Activated naive CD8-positive, alpha-beta T cell treated with anti-CD3 and anti-CD28 coated beads, Interleukin-2, amount 50 U/mL, for 24 hours (primary cell): ENCODE measurements around the gene CDX2.

Experiments
- ATAC-seq: fragments of 150-1000 bp; cut with Tn5 transposase; one replicate; pipeline ENCODE4 v1.10.0; 2021
- DNase-seq: peaks from one replicate; pipeline ENCODE4 v3.0.0; 2021
- H3K27ac Mint-ChIP-seq: one replicate; pipeline ENCODE4 v1.8.0; 2021; ENCODE audit warnings: mild to moderate bottlenecking, mixed read lengths
- H3K27me3 Mint-ChIP-seq: one replicate; pipeline ENCODE4 v1.8.0; 2021; ENCODE audit warnings: mixed read lengths
- H3K36me3 Mint-ChIP-seq: one replicate; pipeline ENCODE4 v1.8.0; 2021; ENCODE audit warnings: low read depth, mixed read lengths
- H3K4me1 Mint-ChIP-seq: one replicate; pipeline ENCODE4 v1.8.0; 2021; ENCODE audit warnings: mixed read lengths
- H3K4me3 Mint-ChIP-seq: one replicate; pipeline ENCODE4 v1.8.0; 2021; ENCODE audit warnings: mild to moderate bottlenecking, moderate library complexity, mixed read lengths
- H3K9me3 Mint-ChIP-seq: one replicate; pipeline ENCODE4 v1.8.0; 2021; ENCODE audit warnings: mixed read lengths

The CDX2 gene

DNA sequence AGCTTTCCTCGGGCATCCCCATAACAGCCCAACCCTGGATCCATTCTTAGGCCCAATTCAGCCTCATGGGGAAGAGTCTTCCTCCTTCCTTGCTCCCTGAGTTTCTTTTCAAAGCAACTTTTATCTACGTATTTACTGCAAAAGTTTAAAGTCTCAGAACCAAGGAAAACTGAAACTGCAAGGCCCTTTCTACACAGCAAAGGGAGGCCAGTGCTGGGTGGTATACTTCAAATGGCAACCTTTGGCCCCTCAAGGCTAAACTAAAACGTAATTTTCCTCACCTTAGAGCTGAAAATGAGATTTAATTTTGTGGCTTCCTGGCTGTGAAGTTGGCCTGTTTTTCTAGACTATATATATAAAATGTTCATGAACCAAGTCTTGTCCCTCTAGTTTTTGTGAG, 5.6 kb downstream of the CDX2 start:
- DNase-seq = no peak
- Mint-ChIP-seq H3K9me3 (no peaks in the 10 kb centered on the region), H3K4me1 (peaks cover 16% of the 10 kb centered on the region), H3K27me3 (peaks cover 83% of the 10 kb centered on the region), H3K36me3 (no peaks in the 10 kb centered on the region), H3K4me3 (no peak overlapping the region), H3K27ac (no peak overlapping the region)
- no peak for ATAC-seq

DNA sequence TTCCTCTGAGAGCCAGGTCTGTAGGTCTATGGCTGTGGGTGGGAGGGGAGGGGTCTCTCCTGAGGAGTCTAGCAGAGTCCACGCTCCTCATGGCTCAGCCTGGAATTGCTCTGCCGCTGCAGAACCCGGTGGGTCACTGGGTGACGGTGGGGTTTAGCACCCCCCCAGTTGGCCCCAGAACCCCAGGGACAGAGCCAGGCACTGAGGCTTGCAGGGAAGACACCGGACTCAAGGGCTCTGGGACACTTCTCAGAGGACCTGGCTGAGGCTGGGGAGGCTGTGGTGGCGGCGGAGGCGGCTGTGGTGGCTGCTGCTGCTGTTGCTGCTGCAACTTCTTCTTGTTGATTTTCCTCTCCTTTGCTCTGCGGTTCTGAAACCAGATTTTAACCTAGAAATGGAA, 6.1 kb downstream of the CDX2 start:
- no peak for ATAC-seq

DNA sequence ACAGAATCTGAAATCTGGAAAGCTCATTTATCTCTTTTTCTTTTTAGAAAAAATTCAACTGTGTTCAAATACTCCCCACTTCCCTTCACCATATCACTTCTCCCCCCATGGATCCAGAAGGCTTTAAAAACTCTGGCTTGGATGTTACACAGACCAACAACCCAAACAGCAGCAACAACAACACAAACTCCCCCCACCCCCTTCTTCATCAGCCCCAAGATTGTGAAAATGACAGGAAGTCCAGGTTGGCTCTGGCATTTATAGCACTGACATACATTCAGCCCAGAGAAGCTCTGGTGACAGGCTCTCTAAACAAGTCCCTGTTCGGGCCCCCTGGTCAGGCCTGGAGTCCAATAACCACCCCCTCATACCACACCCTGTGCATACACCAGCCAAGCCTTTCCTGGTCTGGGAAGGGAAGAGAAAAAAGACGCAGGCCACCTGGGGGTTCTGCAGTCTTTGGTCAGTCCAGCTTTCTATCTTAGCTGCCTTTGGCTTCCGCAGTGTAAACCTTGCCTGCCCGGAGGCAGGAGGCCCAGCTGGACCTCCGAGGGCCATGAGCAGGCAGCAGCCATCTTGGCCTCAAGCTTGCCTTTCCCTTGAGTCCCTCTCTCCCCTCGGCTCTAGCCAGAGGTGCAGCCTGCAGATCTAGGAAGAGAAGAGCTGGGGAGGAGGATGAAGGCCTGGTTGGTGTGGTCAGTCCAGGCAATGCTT, 6.8 kb downstream of the CDX2 start:
- no peak overlapping the region for H3K4me3 Mint-ChIP-seq
- DNase-seq (no peak), ATAC-seq (no peak)
- H3K27me3 Mint-ChIP-seq = peaks cover 83% of the 10 kb centered on the region
- no peaks in the 10 kb centered on the region for H3K36me3 Mint-ChIP-seq
- no peak overlapping the region for H3K27ac Mint-ChIP-seq
- peaks cover 10% of the 10 kb centered on the region for H3K4me1 Mint-ChIP-seq
- H3K9me3 Mint-ChIP-seq = no peaks in the 10 kb centered on the region

More for the DNA sequence above, 6.1 kb downstream of the CDX2 start:
- no peak for DNase-seq
- Mint-ChIP-seq H3K36me3 (no peaks in the 10 kb centered on the region), H3K27me3 (peaks cover 86% of the 10 kb centered on the region), H3K9me3 (no peaks in the 10 kb centered on the region), H3K4me1 (peaks cover 15% of the 10 kb centered on the region), H3K27ac (no peak overlapping the region), H3K4me3 (no peak overlapping the region)

DNA sequence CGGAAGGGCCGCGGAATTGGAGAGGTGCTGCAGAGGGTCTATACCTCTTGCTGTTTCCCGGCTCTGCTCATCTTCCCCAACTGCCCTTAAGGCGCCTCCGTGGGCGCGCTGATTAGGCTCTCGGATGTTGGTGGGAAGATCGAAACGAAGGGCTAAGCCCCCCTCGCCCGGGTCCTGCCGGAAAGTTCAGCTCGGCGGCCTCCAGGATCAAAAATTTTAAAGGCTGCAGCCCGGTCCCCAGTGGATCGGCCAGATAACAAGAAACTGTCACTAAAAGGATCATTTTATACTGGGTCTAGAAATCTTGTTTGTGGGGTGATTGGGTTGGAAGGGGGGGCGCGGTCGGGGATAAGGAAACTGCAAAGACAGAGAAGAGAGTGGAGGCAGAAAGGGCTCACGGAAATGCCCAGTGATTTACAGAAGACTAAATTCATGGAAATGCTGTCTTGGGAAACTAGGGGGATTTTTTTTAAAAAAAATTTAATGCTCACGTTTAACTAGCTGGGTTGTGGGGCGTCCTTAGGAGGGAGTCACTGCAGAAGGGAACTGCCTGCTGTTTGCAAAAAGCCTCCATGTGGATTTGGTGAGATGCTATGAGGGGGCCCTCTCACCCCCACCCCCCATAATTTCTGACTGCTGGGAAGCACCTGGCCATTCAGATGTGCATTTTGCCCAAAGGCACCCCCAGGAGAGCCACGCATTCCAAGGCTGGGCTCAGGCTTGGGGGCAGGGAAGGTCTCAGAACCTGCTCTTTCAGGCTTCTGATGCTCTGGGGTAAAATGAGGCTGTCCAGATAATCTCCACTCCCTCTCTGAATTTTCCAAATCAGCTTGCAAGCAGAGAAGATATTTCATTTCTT, 7.7 kb downstream of the CDX2 start:
- Mint-ChIP-seq H3K36me3 (no peaks in the 10 kb centered on the region), H3K27me3 (peaks cover 82% of the 10 kb centered on the region), H3K4me1 (peaks cover 7% of the 10 kb centered on the region), H3K4me3 (no peak overlapping the region), H3K9me3 (no peaks in the 10 kb centered on the region), H3K27ac (no peak overlapping the region)
- ATAC-seq (no peak), DNase-seq (no peak)

DNA sequence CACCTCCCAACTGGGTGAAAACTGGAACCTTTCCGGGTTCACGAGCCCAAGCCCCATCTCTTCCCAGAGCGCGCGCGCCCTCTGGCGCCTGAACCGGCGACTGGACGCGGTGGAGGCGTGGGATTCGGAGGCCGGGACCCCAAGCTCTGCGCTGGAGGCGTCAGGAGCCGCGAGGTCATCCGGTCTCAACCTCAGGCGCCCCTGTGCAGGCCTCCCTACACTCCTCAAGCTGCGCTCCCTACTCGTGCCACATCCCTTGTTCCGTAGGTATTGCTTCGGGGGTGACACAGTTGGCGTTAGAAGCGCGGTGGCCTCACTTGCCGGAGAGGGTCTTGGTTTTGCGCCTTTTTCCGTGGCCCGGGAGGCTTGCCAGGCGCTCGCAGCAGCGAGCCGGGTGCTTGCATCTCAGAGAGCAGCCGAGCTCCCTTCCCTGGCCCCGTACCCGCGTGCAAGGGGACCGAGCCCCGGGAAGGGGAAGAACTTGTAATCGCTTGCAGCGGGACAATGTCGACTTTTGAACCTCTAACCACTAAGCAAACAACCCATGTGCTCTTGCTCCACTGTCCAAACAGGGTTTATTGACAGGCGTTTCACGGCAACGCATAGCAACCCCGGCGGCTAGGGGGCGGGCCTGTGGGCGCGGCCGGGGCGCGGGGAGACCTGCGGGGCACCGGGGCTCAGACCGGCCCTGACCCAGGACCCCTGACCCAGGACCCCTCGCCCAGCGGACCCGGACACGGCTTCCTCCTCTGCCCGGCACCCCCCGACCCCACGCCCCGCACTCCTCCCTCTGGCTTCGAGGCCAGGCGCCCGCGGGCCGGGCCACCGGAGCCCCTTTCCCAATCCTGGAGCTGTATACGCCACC, 8.5 kb downstream of the CDX2 start:
- H3K27ac Mint-ChIP-seq = no peak overlapping the region
- H3K4me3 Mint-ChIP-seq = peak overlapping the region; percentile 21
- peaks cover 82% of the 10 kb centered on the region for H3K27me3 Mint-ChIP-seq
- ATAC-seq (peak; percentile 62), DNase-seq (peak; percentile 58)
- H3K36me3 Mint-ChIP-seq = no peaks in the 10 kb centered on the region
- no peaks in the 10 kb centered on the region for H3K9me3 Mint-ChIP-seq
- H3K4me1 Mint-ChIP-seq = peaks cover 7% of the 10 kb centered on the region

DNA sequence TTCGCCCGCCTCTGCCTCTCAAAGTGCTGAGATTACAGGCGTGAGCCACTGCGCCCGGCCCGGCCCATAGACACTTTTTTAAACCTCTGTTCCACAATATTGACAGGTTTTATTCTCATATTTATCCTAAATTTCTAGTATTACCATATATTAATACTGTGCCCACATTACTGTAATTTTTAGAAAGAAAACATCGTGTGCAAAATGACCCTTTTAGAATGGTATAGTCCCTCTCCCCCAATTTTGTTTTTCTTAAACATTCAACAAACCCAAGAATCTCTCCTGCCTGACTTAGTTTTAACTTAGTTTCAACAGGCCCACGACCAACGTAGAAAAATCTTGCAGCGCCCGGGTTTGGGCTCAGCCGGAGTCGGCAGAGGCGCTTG, 9.1 kb downstream of the CDX2 start:
- Mint-ChIP-seq H3K4me3 (peak overlapping the region; percentile 21), H3K36me3 (no peaks in the 10 kb centered on the region), H3K4me1 (peaks cover 8% of the 10 kb centered on the region), H3K27ac (no peak overlapping the region), H3K27me3 (peaks cover 82% of the 10 kb centered on the region), H3K9me3 (no peaks in the 10 kb centered on the region)
- ATAC-seq (no peak), DNase-seq (no peak)

DNA sequence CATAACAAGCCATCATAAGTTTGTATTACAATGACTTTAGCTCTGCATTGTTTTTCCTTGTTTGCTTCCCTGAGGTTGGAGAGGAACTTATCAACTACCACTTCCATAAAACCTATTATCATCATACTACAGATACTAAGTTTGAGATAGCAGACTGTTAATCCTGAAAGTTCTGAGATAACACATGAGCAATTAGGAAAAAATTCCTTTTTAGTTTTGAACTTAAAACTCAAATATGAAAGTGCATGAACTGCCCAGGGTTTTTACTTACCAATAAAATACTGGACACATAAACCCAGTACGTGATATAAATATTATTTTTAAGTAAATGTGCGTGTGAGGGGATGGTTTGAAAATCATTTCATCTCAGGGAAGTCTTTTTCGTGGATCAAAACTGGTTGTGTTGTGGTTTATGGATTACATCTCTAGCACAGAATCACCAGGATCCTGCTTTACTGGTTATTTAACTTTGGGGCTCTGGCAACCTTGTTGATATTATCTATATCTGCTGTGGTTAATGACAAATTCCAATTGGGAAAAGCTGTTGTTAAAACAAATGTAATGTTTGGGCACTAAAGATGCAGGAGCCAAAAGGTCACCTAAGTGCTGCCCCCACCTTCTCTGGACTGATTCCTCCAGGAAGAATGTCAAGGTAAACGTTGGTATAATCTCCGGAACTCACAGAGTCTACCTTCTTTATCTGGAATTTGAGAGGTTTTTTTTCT, 12.4 kb downstream of the CDX2 start:
- H3K4me3 Mint-ChIP-seq = no peak overlapping the region
- H3K36me3 Mint-ChIP-seq = no peaks in the 10 kb centered on the region
- H3K27ac Mint-ChIP-seq = no peak overlapping the region
- ATAC-seq (no peak), DNase-seq (no peak)
- H3K4me1 Mint-ChIP-seq = peaks cover 23% of the 10 kb centered on the region
- no peaks in the 10 kb centered on the region for H3K9me3 Mint-ChIP-seq
- peaks cover 78% of the 10 kb centered on the region for H3K27me3 Mint-ChIP-seq

DNA sequence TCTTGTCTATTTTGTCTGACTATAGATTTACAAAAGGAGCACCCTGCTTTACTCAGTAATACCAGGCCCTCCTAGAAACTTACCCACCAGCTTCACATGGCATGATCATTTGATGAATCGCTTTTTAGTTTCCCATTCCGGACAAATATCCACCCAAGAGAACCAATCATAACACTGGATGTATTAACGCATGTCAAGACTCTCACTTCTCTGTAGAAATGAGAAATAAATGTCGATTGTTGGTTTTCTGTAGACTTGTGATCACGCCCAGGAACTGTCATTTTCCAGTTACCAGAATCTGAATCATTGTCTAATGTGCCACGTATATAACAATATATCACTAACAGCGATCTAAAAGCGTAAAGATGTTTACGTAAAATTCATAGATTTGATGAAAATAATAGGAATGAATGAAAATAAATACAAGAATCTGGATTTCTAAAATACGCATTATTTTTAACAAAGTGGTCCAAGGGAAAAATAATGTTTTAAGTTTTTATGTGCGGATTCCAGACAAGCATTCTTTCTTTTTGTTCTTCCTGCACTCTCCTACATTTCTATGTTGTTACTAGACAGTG, 14.0 kb downstream of the CDX2 start:
- peaks cover 73% of the 10 kb centered on the region for H3K27me3 Mint-ChIP-seq

DNA sequence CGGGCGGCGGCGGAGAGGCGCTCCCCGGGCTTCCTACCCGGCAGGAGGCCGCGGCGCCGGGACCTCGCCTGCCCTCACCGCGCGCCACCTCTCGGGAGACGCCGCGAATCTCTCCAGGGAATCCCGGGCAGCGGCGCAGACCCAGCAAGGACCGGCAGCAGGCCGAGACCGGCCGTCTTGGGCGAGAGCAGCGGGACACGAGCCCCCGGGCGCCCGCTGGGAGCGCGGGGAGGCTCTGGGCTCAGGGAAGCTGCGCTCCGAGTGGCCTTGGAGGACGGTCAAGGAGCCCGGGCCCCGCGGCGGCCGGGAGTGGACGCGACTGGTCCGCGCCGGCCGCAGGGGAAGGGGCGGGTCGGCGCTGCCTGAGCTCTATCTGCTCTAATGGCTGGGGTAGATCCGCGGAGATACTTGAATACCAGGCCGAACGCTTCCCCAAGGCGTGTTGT, 14.7 kb downstream of the CDX2 start:
- H3K27ac Mint-ChIP-seq = no peak overlapping the region
- no peak for DNase-seq
- H3K36me3 Mint-ChIP-seq = no peaks in the 10 kb centered on the region
- ATAC-seq = peak; percentile 31
- peaks cover 4% of the 10 kb centered on the region for H3K9me3 Mint-ChIP-seq
- H3K4me3 Mint-ChIP-seq = peak overlapping the region; percentile 65
- peaks cover 17% of the 10 kb centered on the region for H3K4me1 Mint-ChIP-seq
- H3K27me3 Mint-ChIP-seq = peaks cover 71% of the 10 kb centered on the region

More for the DNA sequence above, 14.0 kb downstream of the CDX2 start:
- DNase-seq (no peak), ATAC-seq (no peak)
- Mint-ChIP-seq H3K4me3 (no peak overlapping the region), H3K9me3 (peaks cover under 1% of the 10 kb centered on the region), H3K36me3 (no peaks in the 10 kb centered on the region), H3K27ac (no peak overlapping the region), H3K4me1 (peaks cover 18% of the 10 kb centered on the region)

DNA sequence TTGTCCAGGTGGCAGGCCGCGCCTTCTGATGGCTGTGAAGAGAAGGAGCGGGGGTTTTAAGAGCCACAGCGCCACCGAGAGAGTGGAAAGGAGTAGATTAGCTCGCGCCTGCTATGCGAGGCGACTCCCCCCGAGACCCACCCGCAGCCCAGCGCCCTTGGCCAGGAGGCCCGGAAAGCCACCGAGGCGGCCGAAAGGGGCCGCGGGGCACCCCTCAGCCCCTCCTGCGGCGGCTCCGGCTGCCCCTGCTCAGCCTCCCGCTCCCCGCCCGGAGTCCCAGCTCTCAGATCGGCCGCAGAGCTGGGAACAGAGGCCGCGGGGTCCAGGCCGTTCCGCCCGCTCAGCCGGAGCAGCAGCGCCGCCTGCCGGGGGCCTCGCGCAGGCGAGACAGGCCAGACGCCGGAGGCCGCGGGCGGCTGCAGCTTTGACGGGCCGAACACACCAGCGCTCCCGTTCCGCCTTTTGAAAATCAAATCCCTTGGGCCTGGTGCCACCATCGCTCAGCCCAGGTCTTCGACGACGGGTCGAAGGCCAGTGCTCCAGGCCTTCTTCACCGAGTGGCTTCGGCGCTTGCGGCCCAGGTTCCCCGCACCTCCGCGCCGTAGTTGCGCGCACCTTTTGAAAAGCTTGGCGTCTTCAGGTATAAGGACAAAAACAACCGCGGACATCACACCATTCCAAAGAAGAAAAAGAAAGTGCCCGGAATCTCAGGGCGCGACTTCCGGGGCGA, 15.3 kb downstream of the CDX2 start:
- DNase-seq (peak; percentile 82), ATAC-seq (peak; percentile 93)
- Mint-ChIP-seq H3K27ac (no peak overlapping the region), H3K27me3 (peaks cover 70% of the 10 kb centered on the region), H3K36me3 (no peaks in the 10 kb centered on the region), H3K4me1 (peaks cover 17% of the 10 kb centered on the region), H3K4me3 (peak overlapping the region; percentile 65), H3K9me3 (peaks cover 4% of the 10 kb centered on the region)

DNA sequence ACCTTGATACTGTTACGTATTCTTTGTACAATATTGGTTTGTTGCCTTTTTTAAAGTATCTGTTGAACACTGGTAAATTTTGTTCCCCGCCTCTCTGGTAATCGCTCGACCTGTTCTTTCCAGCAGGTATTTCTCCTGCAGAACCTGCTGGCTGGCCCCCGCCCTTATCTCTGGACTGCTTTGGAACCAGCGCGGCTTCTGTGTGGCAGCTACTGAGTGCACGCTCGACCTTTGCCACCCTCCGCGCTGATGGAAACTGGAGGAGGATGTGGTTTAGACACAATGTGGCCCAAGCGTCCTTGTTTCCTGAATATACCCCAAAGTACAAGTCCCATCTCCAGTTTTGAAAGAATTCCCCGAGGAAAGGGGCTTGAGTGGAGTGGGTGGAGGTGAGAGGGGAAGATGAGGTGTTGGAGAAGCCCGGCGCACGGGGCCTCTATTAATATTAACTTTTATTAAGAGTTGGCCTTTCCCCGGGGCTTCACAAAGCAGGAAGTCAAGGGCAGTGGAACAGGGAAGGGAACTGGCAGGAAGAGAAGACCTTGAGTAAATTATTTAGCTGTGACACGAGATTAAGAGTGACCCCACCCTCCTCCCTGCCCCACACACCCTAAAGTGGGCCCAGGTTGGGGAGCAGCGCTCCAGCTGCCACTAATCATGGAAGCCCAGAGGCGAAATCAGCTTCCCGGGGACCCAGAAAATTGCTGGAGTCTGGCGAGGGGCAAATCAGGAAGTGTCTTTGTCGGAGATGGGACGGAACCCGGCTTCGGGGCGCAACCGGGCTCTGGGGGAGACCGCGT, 16.0 kb downstream of the CDX2 start:
- Mint-ChIP-seq H3K4me1 (peaks cover 17% of the 10 kb centered on the region), H3K4me3 (peak overlapping the region; percentile 48), H3K27me3 (peaks cover 68% of the 10 kb centered on the region), H3K36me3 (no peaks in the 10 kb centered on the region), H3K9me3 (peaks cover 4% of the 10 kb centered on the region), H3K27ac (no peak overlapping the region)
- ATAC-seq (no peak), DNase-seq (no peak)

DNA sequence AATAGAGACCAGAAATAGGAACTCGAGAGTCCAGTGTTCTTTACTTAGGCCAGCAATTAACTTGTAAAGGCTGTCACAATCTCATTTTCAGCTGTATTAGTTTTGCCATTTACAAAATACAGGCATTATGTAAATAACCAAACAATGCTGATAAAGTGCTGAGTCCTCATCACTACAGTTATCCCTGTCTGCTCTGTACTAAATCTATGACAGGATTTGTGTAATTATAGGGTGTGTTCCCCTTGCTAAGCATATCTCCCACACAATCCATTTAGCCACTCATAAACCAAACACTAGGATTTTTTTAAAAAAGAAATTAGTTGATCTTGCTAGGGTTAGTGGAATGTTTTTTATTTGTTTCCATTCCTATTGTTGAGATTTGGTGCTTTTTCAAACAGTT, 26.1 kb downstream of the CDX2 start:
- Mint-ChIP-seq H3K4me1 (no peaks in the 10 kb centered on the region), H3K9me3 (peaks cover 9% of the 10 kb centered on the region), H3K4me3 (no peak overlapping the region), H3K36me3 (no peaks in the 10 kb centered on the region), H3K27ac (no peak overlapping the region), H3K27me3 (peaks cover 22% of the 10 kb centered on the region)
- ATAC-seq (no peak), DNase-seq (no peak)
